ENCODE results near the gene WDR54.

WDR54 gene

GRCh38 chr2:74444498-74445318, 23.2 kb downstream of the WDR54 start:
- no peaks in the 10 kb centered on the region for H3F3A ChIP-seq (ENCODE audit: insufficient read depth, low read length)
- peaks cover 12% of the 10 kb centered on the region; the same call in 1 of the 2 replicates for H3K27me3 ChIP-seq (ENCODE audit: insufficient read depth, low read length)
- H3K79me2 ChIP-seq (ENCODE audit: insufficient read depth, low read length), result no peaks in the 10 kb centered on the region
- H3K9me3 ChIP-seq (ENCODE audit: low read length), result no peaks in the 10 kb centered on the region
- H3K9me2 ChIP-seq (ENCODE audit: low read depth, low read length), result no peaks in the 10 kb centered on the region
- no peak overlapping the region for H3K4me2 ChIP-seq (ENCODE audit: low read length)
- peaks cover 25% of the 10 kb centered on the region for H3K4me1 ChIP-seq (ENCODE audit: insufficient read depth, low read length, severe bottlenecking)
- no peak overlapping the region for H3K27ac ChIP-seq (ENCODE audit: low read depth, low read length, poor library complexity, severe bottlenecking)
- H3K9ac ChIP-seq (ENCODE audit: low read length), result no peak overlapping the region
- no peak overlapping the region for H2AFZ ChIP-seq (ENCODE audit: low read length)
- no peaks in the 10 kb centered on the region for H4K20me1 ChIP-seq (ENCODE audit: insufficient read depth, low read length)
- H3K36me3 ChIP-seq (ENCODE audit: insufficient read depth, low read length), result no peaks in the 10 kb centered on the region
- TF ChIP-seq EZH2 (IDR thresholded peaks at IDR 0.05; ENCODE audit: borderline replicate concordance, low read length), result no peak
- no peak for TF ChIP-seq CTCF (IDR thresholded peaks at IDR 0.05; ENCODE audit: low read length)
- no peak overlapping the region for H3K4me3 ChIP-seq (ENCODE audit: low read depth, low read length, poor library complexity, severe bottlenecking)

- Histone ChIP-seq H3K27ac (ENCODE audit: low read depth, low read length, poor library complexity, severe bottlenecking) (no peak overlapping the region), H4K20me1 (ENCODE audit: insufficient read depth, low read length) (no peaks in the 10 kb centered on the region), H3K4me2 (ENCODE audit: low read length) (no peak overlapping the region), H3K4me3 (ENCODE audit: low read depth, low read length, poor library complexity, severe bottlenecking) (no peak overlapping the region), H3K27me3 (ENCODE audit: insufficient read depth, low read length) (0 out of 2 replicates have a peak, but pooled peaks cover 4% of the 10 kb centered on the region), H2AFZ (ENCODE audit: low read length) (no peak overlapping the region), H3K9me2 (ENCODE audit: low read depth, low read length) (no peaks in the 10 kb centered on the region), H3K9ac (ENCODE audit: low read length) (no peak overlapping the region), H3K36me3 (ENCODE audit: insufficient read depth, low read length) (no peaks in the 10 kb centered on the region), H3F3A (ENCODE audit: insufficient read depth, low read length) (no peaks in the 10 kb centered on the region), H3K9me3 (ENCODE audit: low read length) (no peaks in the 10 kb centered on the region), H3K79me2 (ENCODE audit: insufficient read depth, low read length) (no peaks in the 10 kb centered on the region), H3K4me1 (ENCODE audit: insufficient read depth, low read length, severe bottlenecking) (peaks cover 11% of the 10 kb centered on the region)
- TF ChIP-seq CTCF (IDR thresholded peaks at IDR 0.05; ENCODE audit: low read length) (no peak), EZH2 (IDR thresholded peaks at IDR 0.05; ENCODE audit: borderline replicate concordance, low read length) (no peak)
Measured at GRCh38 chr2:74447230-74447999, 25.9 kb downstream of the WDR54 start.

GRCh38 chr2:74448771-74449170, 27.2 kb downstream of the WDR54 start:
- Histone ChIP-seq H4K20me1 (ENCODE audit: insufficient read depth, low read length) (no peaks in the 10 kb centered on the region), H3K4me3 (ENCODE audit: low read depth, low read length, poor library complexity, severe bottlenecking) (no peak overlapping the region), H3K9me3 (ENCODE audit: low read length) (no peaks in the 10 kb centered on the region), H3K27ac (ENCODE audit: low read depth, low read length, poor library complexity, severe bottlenecking) (no peak overlapping the region), H3F3A (ENCODE audit: insufficient read depth, low read length) (no peaks in the 10 kb centered on the region), H2AFZ (ENCODE audit: low read length) (no peak overlapping the region), H3K9me2 (ENCODE audit: low read depth, low read length) (no peaks in the 10 kb centered on the region), H3K27me3 (ENCODE audit: insufficient read depth, low read length) (0 out of 2 replicates have a peak, but pooled peaks cover 4% of the 10 kb centered on the region), H3K4me1 (ENCODE audit: insufficient read depth, low read length, severe bottlenecking) (peaks cover 17% of the 10 kb centered on the region), H3K79me2 (ENCODE audit: insufficient read depth, low read length) (no peaks in the 10 kb centered on the region), H3K36me3 (ENCODE audit: insufficient read depth, low read length) (no peaks in the 10 kb centered on the region), H3K9ac (ENCODE audit: low read length) (no peak overlapping the region), H3K4me2 (ENCODE audit: low read length) (no peak overlapping the region)
- TF ChIP-seq CTCF (IDR thresholded peaks at IDR 0.05; ENCODE audit: low read length) (no peak), EZH2 (IDR thresholded peaks at IDR 0.05; ENCODE audit: borderline replicate concordance, low read length) (no peak)

Data from OCI-LY1 (cell line).